PC-3 (cell line): Measurements from ENCODE around the gene MON2. TPM values are rescaled to one million over a fixed set of nuclear protein-coding genes. Genes with fewer than 3 reads are reported as not detected.

Source experiments
- ATAC-seq: fragments of 200-7000 bp; cut with Tn5 transposase; 2 replicates; pipeline ENCODE4 v1.9.1; 2020; ENCODE audit warnings: mild to moderate bottlenecking, moderate library complexity
- BruUV-seq: library from RNA; stranded (reverse); fragments of 400-500 nt; replicated peaks from 2 replicates; lab custom pipeline; 2021; lab: Mats Ljungman, UMichigan
- CTCF ChIA-PET: fragments of 300-600 bp; sonication (Branson Sonifier 250); formaldehyde crosslinking; loops from one replicate; lab custom pipeline; 2022; ENCODE audit warnings: antibody characterized with exemption; lab: Charles Lee
- POLR2A ChIA-PET: fragments of 300-600 bp; sonication (Branson Sonifier 250); formaldehyde crosslinking; loops from one replicate; lab custom pipeline; 2022; ENCODE audit warnings: antibody characterized with exemption; ENCODE audit not compliant: unreplicated experiment; lab: Charles Lee
- DNase-seq: peaks from one replicate; pipeline ENCODE4 v3.0.0-alpha.2; 2015
- H2AFZ ChIP-seq: fragments of 300-600 bp; sonication (generic); 2 replicates; pipeline ENCODE4 v1.6.0; 2016; ENCODE audit warnings: antibody characterized with exemption, low read length
- H3F3A ChIP-seq: fragments of 300-600 bp; sonication (generic); one replicate; pipeline ENCODE4 v1.6.0; 2017; ENCODE audit warnings: antibody characterized with exemption, low read length, control low read depth, mild to moderate bottlenecking; ENCODE audit not compliant: unreplicated experiment
- H3K27ac ChIP-seq: fragments of 300-600 bp; sonication (generic); 2 replicates; pipeline ENCODE4 v1.5.1; 2016; ENCODE audit warnings: mild to moderate bottlenecking, low read length
- H3K27me3 ChIP-seq: fragments of 300-600 bp; sonication (generic); 2 replicates; pipeline ENCODE4 v1.6.1; 2016; ENCODE audit warnings: low read length, mixed read lengths
- H3K36me3 ChIP-seq: fragments of 300-600 bp; sonication (generic); 2 replicates; pipeline ENCODE4 v1.6.1; 2016; ENCODE audit warnings: low read depth, mixed run types, low read length, mixed read lengths
- H3K4me1 ChIP-seq: fragments of 300-600 bp; sonication (generic); 2 replicates; pipeline ENCODE4 v1.5.1; 2016; ENCODE audit warnings: low read length; ENCODE audit not compliant: insufficient read depth
- H3K4me2 ChIP-seq: fragments of 300-600 bp; sonication (generic); 2 replicates; pipeline ENCODE4 v1.6.0; 2016; ENCODE audit warnings: low read length
- H3K4me3 ChIP-seq: fragments of 300-600 bp; sonication (generic); 2 replicates; pipeline ENCODE4 v1.5.1; 2016; ENCODE audit warnings: mild to moderate bottlenecking, low read length, mixed read lengths
- H3K79me2 ChIP-seq: fragments of 300-600 bp; sonication (generic); 2 replicates; pipeline ENCODE4 v1.6.1; 2017; ENCODE audit warnings: low read length, mixed read lengths
- H3K9ac ChIP-seq: fragments of 300-600 bp; sonication (generic); 2 replicates; pipeline ENCODE4 v1.6.0; 2016; ENCODE audit warnings: mild to moderate bottlenecking, low read length
- H3K9me2 ChIP-seq: fragments of 300-600 bp; sonication (generic); replicated peaks from 2 replicates; pipeline ENCODE4 v1.6.1; 2016; ENCODE audit warnings: mixed run types, low read length, mixed read lengths
- H3K9me3 ChIP-seq: fragments of 300-600 bp; sonication (generic); 2 replicates; pipeline ENCODE4 v1.6.1; 2016; ENCODE audit warnings: low read length, mixed read lengths
- H4K20me1 ChIP-seq: fragments of 300-600 bp; sonication (generic); 2 replicates; pipeline ENCODE4 v1.6.1; 2016; ENCODE audit warnings: low read length, mixed read lengths
- EZH2 ChIP-seq: fragments of 300-600 bp; sonication (generic); IDR thresholded peaks from one replicate; pipeline ENCODE4 v1.6.1; 2017; ENCODE audit warnings: antibody characterized with exemption, mild to moderate bottlenecking, low read length; ENCODE audit not compliant: unreplicated experiment
- EZH2phosphoT487 ChIP-seq: fragments of 300-600 bp; sonication (generic); IDR thresholded peaks from 2 replicates; pipeline ENCODE4 v1.6.1; 2018; ENCODE audit warnings: mild to moderate bottlenecking, antibody characterized with exemption, low read length, borderline replicate concordance
- intact Hi-C: fragments of 100-400 bp; cut with micrococcal nuclease; formaldehyde crosslinking; loops from 2 replicates; pipeline ENCODE4 v1.9.0; 2023
- total RNA-seq: library from RNA; depleted of rRNA; stranded (reverse); fragments of >200 nt; gene quantifications from 2 replicates; pipeline ENCODE4 v1.2.3, GENCODE V29; 2014
- TF ChIP-seq, protein P1 (sequence below): fragments of 300-600 bp; sonication (generic); conservative IDR thresholded peaks from 2 replicates; pipeline ENCODE4 v1.5.1; 2017; ENCODE audit warnings: antibody characterized with exemption, low read depth, mild to moderate bottlenecking, low read length

The MON2 gene
- total RNA-seq, 1 experiment from 2014 or later, result 19.1 TPM

DNA sequence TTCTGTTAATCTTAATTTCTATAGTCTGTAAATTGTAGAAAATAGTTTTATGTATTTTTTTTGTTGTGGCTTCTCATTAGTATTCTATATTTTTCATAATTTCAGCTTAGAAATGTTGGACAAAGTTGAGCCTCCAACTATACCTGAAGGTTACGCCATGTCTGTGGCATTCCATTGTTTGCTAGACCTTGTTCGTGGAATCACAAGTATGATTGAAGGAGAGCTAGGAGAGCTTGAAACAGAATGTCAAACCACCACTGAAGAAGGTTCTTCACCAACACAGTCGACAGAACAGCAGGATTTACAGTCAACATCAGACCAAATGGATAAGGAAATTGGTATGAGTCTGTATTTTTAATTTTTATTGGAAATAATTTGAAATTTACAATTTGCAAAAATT lies 65.7 kb downstream of the MON2 start:
- no TSS peak for BruUV-seq
- POLR2A ChIA-PET, result no interaction called here
- Histone ChIP-seq H3F3A (no peaks in the 10 kb centered on the region), H3K4me2 (no peak overlapping the region), H3K9me3 (no peaks in the 10 kb centered on the region), H3K4me1 (no peaks in the 10 kb centered on the region; the same call in 1 of the 2 replicates), H3K79me2 (no peaks in the 10 kb centered on the region), H3K27me3 (no peaks in the 10 kb centered on the region), H2AFZ (no peak overlapping the region), H4K20me1 (no peaks in the 10 kb centered on the region), H3K27ac (no peak overlapping the region), H3K36me3 (peaks cover 9% of the 10 kb centered on the region; the same call in 1 of the 2 replicates), H3K9ac (no peak overlapping the region), H3K9me2 (no peaks in the 10 kb centered on the region), H3K4me3 (no peak overlapping the region)
- no peak for TF ChIP-seq EZH2phosphoT487
- TF ChIP-seq, protein P1, sequence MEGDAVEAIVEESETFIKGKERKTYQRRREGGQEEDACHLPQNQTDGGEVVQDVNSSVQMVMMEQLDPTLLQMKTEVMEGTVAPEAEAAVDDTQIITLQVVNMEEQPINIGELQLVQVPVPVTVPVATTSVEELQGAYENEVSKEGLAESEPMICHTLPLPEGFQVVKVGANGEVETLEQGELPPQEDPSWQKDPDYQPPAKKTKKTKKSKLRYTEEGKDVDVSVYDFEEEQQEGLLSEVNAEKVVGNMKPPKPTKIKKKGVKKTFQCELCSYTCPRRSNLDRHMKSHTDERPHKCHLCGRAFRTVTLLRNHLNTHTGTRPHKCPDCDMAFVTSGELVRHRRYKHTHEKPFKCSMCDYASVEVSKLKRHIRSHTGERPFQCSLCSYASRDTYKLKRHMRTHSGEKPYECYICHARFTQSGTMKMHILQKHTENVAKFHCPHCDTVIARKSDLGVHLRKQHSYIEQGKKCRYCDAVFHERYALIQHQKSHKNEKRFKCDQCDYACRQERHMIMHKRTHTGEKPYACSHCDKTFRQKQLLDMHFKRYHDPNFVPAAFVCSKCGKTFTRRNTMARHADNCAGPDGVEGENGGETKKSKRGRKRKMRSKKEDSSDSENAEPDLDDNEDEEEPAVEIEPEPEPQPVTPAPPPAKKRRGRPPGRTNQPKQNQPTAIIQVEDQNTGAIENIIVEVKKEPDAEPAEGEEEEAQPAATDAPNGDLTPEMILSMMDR, result no peak
- TF ChIP-seq EZH2, result no peak
- DNase-seq (no peak), ATAC-seq (no peak)
- CTCF ChIA-PET, result no interaction called here
- intact Hi-C loops, result no loop called here

DNA sequence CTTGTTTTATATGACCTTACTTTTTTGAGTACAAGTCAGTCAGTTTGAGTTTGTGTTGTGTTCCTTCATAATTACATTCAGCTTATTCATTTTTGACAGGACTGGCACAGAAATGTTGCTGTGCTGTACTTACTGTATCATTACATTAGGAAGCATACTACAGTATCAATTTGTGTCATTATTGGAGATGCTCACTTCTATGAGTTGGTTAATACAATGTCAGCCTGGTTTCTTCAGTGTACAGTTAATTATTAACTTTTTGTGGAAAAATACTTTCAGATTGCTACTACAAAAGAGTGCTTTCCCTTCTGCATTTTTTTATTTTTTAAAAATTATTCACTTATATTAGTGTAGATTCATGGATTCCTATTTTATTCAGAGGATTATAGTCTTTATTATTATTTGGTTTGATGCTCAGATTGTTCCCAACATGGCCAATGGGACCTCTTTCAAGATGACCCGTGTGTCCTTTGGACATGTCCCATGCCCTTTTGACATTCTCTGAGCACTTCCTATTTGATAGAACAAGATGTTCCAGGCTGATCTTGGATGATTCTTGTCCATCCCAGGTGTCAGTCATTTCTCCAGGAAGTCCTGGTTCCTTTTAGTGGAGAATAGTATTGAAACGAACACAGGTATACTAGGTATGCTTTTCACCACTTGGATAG lies 66.6 kb downstream of the MON2 start:
- no TSS peak for BruUV-seq
- CTCF ChIA-PET, result no interaction called here
- DNase-seq, result no peak

DNA sequence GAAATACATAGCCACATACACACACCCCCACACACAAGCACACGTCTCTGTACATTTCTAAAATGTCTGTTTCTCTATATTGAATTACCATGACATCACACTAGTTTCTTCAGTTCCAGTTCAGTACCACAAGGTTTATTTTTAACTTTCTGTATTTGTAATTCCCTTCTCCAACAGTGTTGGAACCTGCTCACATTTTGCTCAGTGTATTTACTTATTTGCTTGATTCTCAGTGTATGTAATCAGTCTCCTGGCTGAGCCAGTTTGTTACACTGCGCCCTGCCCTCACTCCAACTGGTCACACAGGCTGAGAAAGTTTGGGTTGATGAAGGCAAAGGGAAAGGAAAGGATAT lies 67.1 kb downstream of the MON2 start:
- peaks cover 20% of the 10 kb centered on the region; the same call in 1 of the 2 replicates for H3K36me3 ChIP-seq
- TF ChIP-seq EZH2phosphoT487, result no peak
- TF ChIP-seq, protein P1, result no peak
- TF ChIP-seq EZH2, result no peak
- BruUV-seq, result no TSS peak

More for the DNA sequence above, 66.6 kb downstream of the MON2 start:
- peaks cover 18% of the 10 kb centered on the region; the same call in 1 of the 2 replicates for H3K36me3 ChIP-seq
- TF ChIP-seq EZH2phosphoT487 (no peak), EZH2 (no peak)
- TF ChIP-seq, protein P1, result no peak
- no peaks in the 10 kb centered on the region for H3K9me3 ChIP-seq
- H3K27ac ChIP-seq, result no peak overlapping the region
- no peak for ATAC-seq
- no peaks in the 10 kb centered on the region for H3F3A ChIP-seq
- POLR2A ChIA-PET, result no interaction called here
- H3K9me2 ChIP-seq, result no peaks in the 10 kb centered on the region
- H3K79me2 ChIP-seq, result no peaks in the 10 kb centered on the region
- H4K20me1 ChIP-seq, result no peaks in the 10 kb centered on the region
- intact Hi-C loops, result no loop called here
- H3K4me3 ChIP-seq, result no peak overlapping the region
- no peak overlapping the region for H2AFZ ChIP-seq
- no peaks in the 10 kb centered on the region; the same call in 1 of the 2 replicates for H3K4me1 ChIP-seq
- H3K9ac ChIP-seq, result no peak overlapping the region
- no peaks in the 10 kb centered on the region for H3K27me3 ChIP-seq
- H3K4me2 ChIP-seq, result no peak overlapping the region

More for the DNA sequence above, 67.1 kb downstream of the MON2 start:
- DNase-seq (no peak), ATAC-seq (no peak)
- POLR2A ChIA-PET, result no interaction called here
- H2AFZ ChIP-seq, result no peak overlapping the region
- no peaks in the 10 kb centered on the region for H3K27me3 ChIP-seq
- intact Hi-C loops, result no loop called here
- H3K9me2 ChIP-seq, result no peaks in the 10 kb centered on the region
- no peaks in the 10 kb centered on the region; the same call in 1 of the 2 replicates for H3K4me1 ChIP-seq
- H3K4me2 ChIP-seq, result no peak overlapping the region
- H3K79me2 ChIP-seq, result no peaks in the 10 kb centered on the region
- H3F3A ChIP-seq, result no peaks in the 10 kb centered on the region
- H3K9ac ChIP-seq, result no peak overlapping the region
- H3K4me3 ChIP-seq, result no peak overlapping the region
- no peaks in the 10 kb centered on the region for H4K20me1 ChIP-seq
- CTCF ChIA-PET, result no interaction called here
- H3K27ac ChIP-seq, result no peak overlapping the region
- no peaks in the 10 kb centered on the region for H3K9me3 ChIP-seq
